Mammary epithelial cell (primary cell): Measurements from ENCODE around the gene ZNG1A.

Experiments used
- CTCF ChIP-seq, 2 donors: IDR thresholded peaks in 1 of 2; conservative IDR thresholded peaks in 1 of 2; 2 replicates each; pipeline ENCODE4 v1.5.1; 2011 to 2012; ENCODE audit warnings: inconsistent platforms in 2 of 2, low read length in 2 of 2, mild to moderate bottlenecking in 2 of 2, control low read depth in 1 of 2, low read depth in 1 of 2; ENCODE audit not compliant: insufficient read depth in 1 of 2; ENCODE audit errors: extremely low read depth in 1 of 2
- EZH2 ChIP-seq: IDR thresholded peaks from 2 replicates; pipeline ENCODE4 v1.6.1; 2012; ENCODE audit warnings: low read length, inconsistent platforms, borderline replicate concordance

GRCh38 chr9:224026-224425 is 45.2 kb upstream of the ZNG1A start:
- TF ChIP-seq CTCF (conservative IDR thresholded peaks at IDR 0.05 in 1 of 2, IDR thresholded peaks at IDR 0.05 in 1 of 2; ENCODE audit: extremely low read depth in 1 of 2, insufficient read depth in 1 of 2, low read depth in 1 of 2, low read length in 2 of 2) (no peak), EZH2 (no peak)
